GM12878 (cell line): ENCODE data around the gene RTN4RL1. TPM values are rescaled to one million over a fixed set of nuclear protein-coding genes. Genes with fewer than 3 reads are reported as not detected.

Experiments used
- ATAC-seq: fragments of 200-7000 bp; cut with Tn5 transposase; 3 replicates; pipeline ENCODE4 v1.9.1; 2020; ENCODE audit warnings: mild to moderate bottlenecking, moderate library complexity
- BruUV-seq: library from RNA; stranded (reverse); fragments of 400-500 nt; replicated peaks from 2 replicates; lab custom pipeline; 2021; lab: Mats Ljungman, UMichigan
- CTCF ChIA-PET: fragments of 300-600 bp; sonication (Branson Sonifier 250); formaldehyde crosslinking; extraction: SDS; loops from one replicate; lab custom pipeline; 2021; ENCODE audit warnings: inconsistent platforms; lab: Yijun Ruan, JAX
- POLR2A ChIA-PET: fragments of 350-600 bp; formaldehyde crosslinking; extraction: SDS; loops from one replicate; lab custom pipeline; 2021; ENCODE audit warnings: inconsistent platforms; lab: Charles Lee
- RAD21 ChIA-PET: fragments of 300-600 bp; sonication (Branson Sonifier 250); formaldehyde crosslinking; loops from one replicate; lab custom pipeline; 2023; ENCODE audit warnings: antibody characterized with exemption; ENCODE audit not compliant: unreplicated experiment; lab: Charles Lee
- SMC1A ChIA-PET: fragments of 300-600 bp; sonication (Branson Sonifier 250); formaldehyde crosslinking; loops from one replicate; lab custom pipeline; 2023; ENCODE audit not compliant: unreplicated experiment, uncharacterized antibody; lab: Charles Lee
- DNase-seq: peaks from one replicate; pipeline ENCODE4 v3.0.0-alpha.2; 2011; ENCODE audit warnings: low read depth, low spot score
- FAIRE-seq: peaks from 3 replicates; lab custom pipeline; 2011; peaks lifted over from hg19 to GRCh38; lab: Jason Lieb, UNC
- H2AFZ ChIP-seq: 2 replicates; pipeline ENCODE4 v1.6.0; 2011; ENCODE audit warnings: low read depth, low read length, control low read depth; ENCODE audit not compliant: control insufficient read depth
- H3K27ac ChIP-seq: 2 replicates; pipeline ENCODE4 v1.5.1; 2011; ENCODE audit warnings: control low read depth; ENCODE audit not compliant: control insufficient read depth, insufficient read depth
- H3K27me3 ChIP-seq, 2 experiments: replicated peaks in 1 of 2; 2 replicates each; pipeline versions ENCODE4 v1.6.0 to v1.6.1; 2011; ENCODE audit warnings: low read length in 1 of 2; ENCODE audit not compliant: control insufficient read depth in 2 of 2, insufficient read depth in 2 of 2
- H3K36me3 ChIP-seq, 2 experiments: 2 replicates each; pipeline ENCODE4 v1.5.1; 2011; ENCODE audit warnings: low read length in 1 of 2; ENCODE audit not compliant: control insufficient read depth in 2 of 2, insufficient read depth in 2 of 2
- H3K4me1 ChIP-seq: 2 replicates; pipeline ENCODE4 v1.6.1; 2011; ENCODE audit warnings: mild to moderate bottlenecking, low read length, moderate library complexity, mixed read lengths; ENCODE audit not compliant: control insufficient read depth, insufficient read depth
- H3K4me2 ChIP-seq: 2 replicates; pipeline ENCODE4 v1.6.0; 2011; ENCODE audit warnings: control low read depth; ENCODE audit not compliant: control insufficient read depth, insufficient read depth
- H3K4me3 ChIP-seq: fragments of 200-600 bp; sonication (generic); 2 replicates; pipeline ENCODE4 v1.5.1; 2016
- H3K79me2 ChIP-seq: 2 replicates; pipeline ENCODE4 v1.6.0; 2011; ENCODE audit warnings: low read length; ENCODE audit not compliant: control insufficient read depth, insufficient read depth
- H3K9ac ChIP-seq: 2 replicates; pipeline ENCODE4 v1.8.0; 2011; ENCODE audit warnings: low read length, control low read depth, mixed read lengths; ENCODE audit not compliant: control insufficient read depth, insufficient read depth
- H3K9me3 ChIP-seq: replicated peaks from 3 replicates; pipeline ENCODE4 v1.5.1; 2011; ENCODE audit warnings: mild to moderate bottlenecking, low read length; ENCODE audit not compliant: control insufficient read depth, insufficient read depth
- H4K20me1 ChIP-seq: 2 replicates; pipeline ENCODE4 v1.6.0; 2011; ENCODE audit not compliant: control insufficient read depth, insufficient read depth
- IRF3 ChIP-seq: fragments of 450-650 bp; IDR thresholded peaks from 2 replicates; pipeline ENCODE4 v1.6.1; 2014; ENCODE audit warnings: mild to moderate bottlenecking
- MEF2B ChIP-seq: fragments of 450-650 bp; IDR thresholded peaks from 2 replicates; pipeline ENCODE4 v1.6.1; 2018; ENCODE audit warnings: mild to moderate bottlenecking, moderate library complexity; ENCODE audit not compliant: partially characterized antibody, poor library complexity, severe bottlenecking
- PAX8 ChIP-seq: fragments of 450-650 bp; IDR thresholded peaks from 2 replicates; pipeline ENCODE4 v1.6.1; 2017; ENCODE audit warnings: mild to moderate bottlenecking, moderate library complexity
- TARDBP ChIP-seq: IDR thresholded peaks from 2 replicates; pipeline ENCODE4 v1.6.1; 2016; ENCODE audit warnings: borderline replicate concordance
- ZZZ3 ChIP-seq: IDR thresholded peaks from 2 replicates; pipeline ENCODE4 v1.6.1; 2011; ENCODE audit warnings: low read depth; ENCODE audit not compliant: control insufficient read depth, insufficient read length
- WGBS: methylation state at CpG from one replicate; pipeline ENCODE4 v1.1.6; 2016; ENCODE audit warnings: low lambda C conversion rate; ENCODE audit not compliant: insufficient replicate concordance, insufficient coverage; ENCODE audit errors: missing lambda C conversion rate; 5-methylcytosine and 5-hydroxymethylcytosine counted together
- in situ Hi-C: fragments of 300-500 bp; cut with MboI; formaldehyde crosslinking; loops from 9 replicates; pipeline ENCODE4 v1.14.3; 2018; ENCODE audit warnings: mixed read lengths
- intact Hi-C: fragments of 100-400 bp; cut with micrococcal nuclease; formaldehyde crosslinking; loops from one replicate; pipeline ENCODE4 v1.14.2; 2022; ENCODE audit not compliant: unreplicated experiment
- polyA plus RNA-seq, 11 experiments: library from polyadenylated mRNA; depleted of rRNA in 4 of 11; unstranded in 6 of 11; stranded (reverse) in 5 of 11; fragments of >200 nt; fragmentation: Nextera tagmentation in 4 of 11; fragmentation: Illumina TruSeq in 1 of 11; extraction: Ambion mirVana in 4 of 11; extraction: Trizol in 1 of 11; gene quantifications; 1 replicate in 1 of 11; 2 replicates in 10 of 11; pipeline versions ENCODE4 v1.2.1 to v1.2.3, GENCODE V29; 2011 to 2016; ENCODE audit warnings: inconsistent platforms in 2 of 11, missing spikeins in 2 of 11, low read depth in 1 of 11
- total RNA-seq, 4 experiments: library from RNA; depleted of rRNA in 3 of 4; stranded (reverse); fragments of >200 nt in 3 of 4; fragmentation: Illumina TruSeq in 1 of 4; extraction: Trizol in 1 of 4; gene quantifications; 2 replicates each; pipeline versions ENCODE4 v1.2.1 to v1.2.3, GENCODE V29; 2013 to 2021

RTN4RL1 gene
- total and polyA plus RNA-seq, 10 of the 15 experiments (the other 5 are each of a cell fraction or from before 2014, with no cell fraction given), result 0.08 to 0.11 (median 0.10) TPM; not detected in 7

DNA sequence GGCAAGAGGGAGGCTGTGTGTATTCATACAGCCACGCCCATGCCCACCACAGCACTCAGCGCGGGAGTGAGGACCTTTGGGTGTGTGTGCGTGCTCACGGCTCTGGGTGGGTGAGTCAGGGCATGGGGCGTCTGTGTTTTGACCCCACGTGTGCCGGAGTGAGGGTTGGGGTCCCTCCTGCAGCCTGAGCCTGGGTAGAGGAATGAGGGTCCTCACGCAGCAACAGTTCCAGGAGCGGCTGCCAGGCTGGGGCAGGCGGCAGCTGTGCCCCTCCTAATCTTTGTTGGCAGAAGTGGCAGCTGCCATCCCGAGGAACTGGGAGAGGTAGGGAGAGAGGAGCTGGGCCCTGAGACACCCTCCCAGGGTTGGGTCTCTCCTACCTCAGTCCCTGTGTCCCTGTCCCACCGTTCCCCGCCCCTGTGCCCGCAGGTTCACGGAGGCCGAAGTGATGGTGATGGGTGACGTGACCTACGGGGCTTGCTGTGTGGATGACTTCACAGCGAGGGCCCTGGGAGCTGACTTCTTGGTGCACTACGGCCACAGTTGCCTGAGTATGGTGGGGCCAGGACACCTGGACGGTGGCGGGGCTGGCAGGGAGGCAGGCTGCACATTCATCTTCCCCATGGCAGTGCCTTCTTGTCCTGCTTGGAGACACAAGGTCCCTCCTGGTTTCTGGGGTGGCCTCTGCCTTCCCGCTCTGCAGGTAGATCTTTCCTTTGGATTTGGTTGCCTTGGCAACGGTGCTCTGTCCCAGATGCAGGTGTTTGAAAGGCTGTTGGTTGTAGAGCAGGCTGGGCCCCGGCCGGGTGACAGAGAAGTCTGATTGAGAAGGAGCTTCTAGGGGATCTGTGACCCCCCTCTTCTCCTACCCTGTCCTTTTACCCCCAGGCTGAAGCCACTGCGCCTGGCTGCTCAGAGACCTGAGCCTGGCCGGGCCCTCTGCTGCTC, 10.7 kb upstream of the RTN4RL1 start (continued):
- TF ChIP-seq TARDBP (no peak), ZZZ3 (no peak)

- peaks cover 11% of the 10 kb centered on the region; the same call in 1 of the 2 replicates for H3K4me1 ChIP-seq
- RAD21 ChIA-PET, result no interaction called here
- TF ChIP-seq PAX8, result no peak
- TF ChIP-seq IRF3, result no peak
- TF ChIP-seq MEF2B, result peak; percentile 70
- TF ChIP-seq, all 136 proteins: peak for 1
- ChIA-PET CTCF (interaction anchor here (1.0 kb wide), 1 partner anchor 125 kb away, joined by 3 read pairs; no protein-coding TSS in a partner anchor), SMC1A (no interaction called here), POLR2A (no interaction called here)
- Histone ChIP-seq H3K4me3 (no peak overlapping the region), H3K27ac (no peak overlapping the region; the same call in 1 of the 2 replicates), H3K27me3 (no peaks in the 10 kb centered on the region), H3K36me3 (peaks cover 5 to 7% of the 10 kb centered on the region in 2 experiments; a peak in 3 of 4 replicates), H3K4me2 (no peak overlapping the region), H3K9ac (no peak overlapping the region), H2AFZ (no peak overlapping the region), H3K9me3 (no peaks in the 10 kb centered on the region), H3K79me2 (peaks cover 10% of the 10 kb centered on the region), H4K20me1 (no peaks in the 10 kb centered on the region)
- ATAC-seq, result no peak
- in situ Hi-C loops, result no loop called here
- intact Hi-C loops, result no loop called here
- DNase-seq, result no peak
- FAIRE-seq, result no peak
- no TSS peak for BruUV-seq
- WGBS, result 20% methylated on average over 7 of the region's 9 CpGs
Observed at GRCh38 chr17:2034806-2035540, 9.8 kb upstream of the RTN4RL1 start.
